ENCODE data around the gene DOCK6.
A peak's percentile ranks its signal among the peaks of the same experiment; 100 is the strongest.

The DOCK6 gene, protein sequence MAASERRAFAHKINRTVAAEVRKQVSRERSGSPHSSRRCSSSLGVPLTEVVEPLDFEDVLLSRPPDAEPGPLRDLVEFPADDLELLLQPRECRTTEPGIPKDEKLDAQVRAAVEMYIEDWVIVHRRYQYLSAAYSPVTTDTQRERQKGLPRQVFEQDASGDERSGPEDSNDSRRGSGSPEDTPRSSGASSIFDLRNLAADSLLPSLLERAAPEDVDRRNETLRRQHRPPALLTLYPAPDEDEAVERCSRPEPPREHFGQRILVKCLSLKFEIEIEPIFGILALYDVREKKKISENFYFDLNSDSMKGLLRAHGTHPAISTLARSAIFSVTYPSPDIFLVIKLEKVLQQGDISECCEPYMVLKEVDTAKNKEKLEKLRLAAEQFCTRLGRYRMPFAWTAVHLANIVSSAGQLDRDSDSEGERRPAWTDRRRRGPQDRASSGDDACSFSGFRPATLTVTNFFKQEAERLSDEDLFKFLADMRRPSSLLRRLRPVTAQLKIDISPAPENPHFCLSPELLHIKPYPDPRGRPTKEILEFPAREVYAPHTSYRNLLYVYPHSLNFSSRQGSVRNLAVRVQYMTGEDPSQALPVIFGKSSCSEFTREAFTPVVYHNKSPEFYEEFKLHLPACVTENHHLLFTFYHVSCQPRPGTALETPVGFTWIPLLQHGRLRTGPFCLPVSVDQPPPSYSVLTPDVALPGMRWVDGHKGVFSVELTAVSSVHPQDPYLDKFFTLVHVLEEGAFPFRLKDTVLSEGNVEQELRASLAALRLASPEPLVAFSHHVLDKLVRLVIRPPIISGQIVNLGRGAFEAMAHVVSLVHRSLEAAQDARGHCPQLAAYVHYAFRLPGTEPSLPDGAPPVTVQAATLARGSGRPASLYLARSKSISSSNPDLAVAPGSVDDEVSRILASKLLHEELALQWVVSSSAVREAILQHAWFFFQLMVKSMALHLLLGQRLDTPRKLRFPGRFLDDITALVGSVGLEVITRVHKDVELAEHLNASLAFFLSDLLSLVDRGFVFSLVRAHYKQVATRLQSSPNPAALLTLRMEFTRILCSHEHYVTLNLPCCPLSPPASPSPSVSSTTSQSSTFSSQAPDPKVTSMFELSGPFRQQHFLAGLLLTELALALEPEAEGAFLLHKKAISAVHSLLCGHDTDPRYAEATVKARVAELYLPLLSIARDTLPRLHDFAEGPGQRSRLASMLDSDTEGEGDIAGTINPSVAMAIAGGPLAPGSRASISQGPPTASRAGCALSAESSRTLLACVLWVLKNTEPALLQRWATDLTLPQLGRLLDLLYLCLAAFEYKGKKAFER (N-terminal part only)
- total RNA-seq = 5.1 reads per million, percentile 20 among the genes with 10 or more reads in this experiment

DNA sequence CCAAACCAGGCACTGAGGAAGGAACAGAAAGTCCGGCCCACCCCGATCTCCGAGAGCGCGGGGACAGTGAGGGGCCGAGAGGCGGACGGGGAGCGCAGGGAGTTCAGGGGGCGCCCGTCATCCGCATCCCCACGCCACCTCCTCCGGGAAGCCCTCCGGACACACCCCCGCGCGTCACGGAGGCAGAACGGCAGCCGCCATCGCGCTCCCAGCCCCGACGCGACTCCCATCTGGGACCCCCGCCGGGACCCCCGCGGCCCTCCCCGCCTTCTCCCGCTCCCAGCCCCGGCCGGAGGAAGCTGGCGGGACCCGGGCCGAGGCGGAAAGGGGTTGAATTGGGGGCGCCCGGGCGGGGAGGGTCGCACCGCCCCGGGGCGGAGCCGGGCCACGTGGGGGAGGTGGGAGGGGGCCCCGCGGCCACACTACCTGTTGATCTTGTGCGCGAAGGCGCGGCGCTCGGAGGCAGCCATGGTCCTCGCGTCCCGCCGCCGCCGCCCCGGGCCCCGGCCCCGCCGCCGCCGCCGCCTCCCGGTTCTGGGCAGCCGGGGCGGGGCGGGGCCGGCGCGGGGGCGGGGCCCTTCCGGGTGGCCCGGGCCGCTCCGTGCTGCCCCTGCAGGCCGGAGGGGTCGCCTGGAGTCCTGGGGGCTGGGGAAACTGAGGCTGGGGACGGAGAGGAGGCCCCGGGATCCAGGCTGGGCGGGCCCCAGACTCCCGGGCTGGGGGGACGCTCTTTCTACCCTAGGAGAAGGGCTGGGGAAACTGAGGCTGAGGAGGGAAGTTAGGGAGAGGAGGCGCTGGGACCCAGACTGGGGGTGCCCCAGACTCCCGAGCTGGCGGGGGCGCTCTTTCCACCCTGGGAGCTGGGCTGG lies at the start of gene DOCK6:
Gene DOCK6 (minus strand): TSS at position 554 of the 869 bp plus-strand sequence. CDS start 84 bp downstream, at position 470.
- no peak for DNase-seq

GRCh38 chr19:11306337-11306736 lies 44.0 kb upstream of the DOCK6 start:
- DNase-seq = no peak

- DNase-seq = no peak
Observed at GRCh38 chr19:11304936-11305335, 42.6 kb upstream of the DOCK6 start.

- no peak for DNase-seq
Observed at GRCh38 chr19:11300811-11301120, 38.4 kb upstream of the DOCK6 start.

DNA sequence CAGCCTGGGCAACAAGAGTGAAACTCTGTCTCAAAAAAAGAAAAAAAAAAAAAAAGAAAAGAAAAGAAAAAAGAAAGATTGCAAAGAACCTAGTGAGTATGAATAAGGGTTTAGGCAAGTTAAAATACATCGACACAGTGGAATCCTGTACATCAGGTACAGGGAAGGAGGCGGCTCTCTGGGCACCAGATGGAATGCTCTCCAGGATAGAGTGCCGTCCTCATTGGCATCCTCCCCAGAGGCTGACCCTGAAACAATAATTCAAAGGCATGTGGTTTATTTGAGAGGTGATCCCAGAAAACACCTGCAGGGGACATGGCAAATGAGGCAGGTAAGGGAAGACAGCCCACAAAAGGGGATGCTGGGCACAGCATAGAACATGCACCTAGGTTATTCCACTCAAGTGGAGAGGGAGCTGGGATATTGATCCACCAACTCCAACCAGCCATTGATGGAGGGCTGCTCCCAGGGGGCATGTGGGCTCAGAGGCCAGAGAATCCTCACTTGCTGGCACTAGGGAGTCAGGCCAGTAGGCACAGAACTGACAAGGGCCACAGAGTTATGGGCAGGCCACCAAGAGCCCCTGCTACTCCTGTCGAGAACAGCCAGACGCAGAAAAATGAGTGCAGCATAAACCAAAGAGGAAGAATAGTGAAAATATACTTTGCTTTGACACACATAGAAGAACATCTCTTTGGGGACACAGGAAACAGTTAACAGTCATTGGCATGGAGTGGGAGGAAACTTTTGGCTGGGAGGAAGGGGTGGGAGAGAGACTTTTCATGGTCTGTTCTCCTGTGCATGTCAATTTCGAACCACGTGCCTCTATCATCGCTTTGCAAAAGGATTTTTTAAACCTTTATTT lies 37.9 kb upstream of the DOCK6 start:
- DNase-seq = no peak

GRCh38 chr19:11296264-11296663 lies 33.9 kb upstream of the DOCK6 start:
- no peak for DNase-seq

- no peak for DNase-seq
Observed at GRCh38 chr19:11295665-11296245, 33.4 kb upstream of the DOCK6 start, which contains the start of gene TSPAN16. TSS of gene TSPAN16 (plus strand) at chr19:11296160. CDS start at chr19:11296298, 138 bp downstream.

DNA sequence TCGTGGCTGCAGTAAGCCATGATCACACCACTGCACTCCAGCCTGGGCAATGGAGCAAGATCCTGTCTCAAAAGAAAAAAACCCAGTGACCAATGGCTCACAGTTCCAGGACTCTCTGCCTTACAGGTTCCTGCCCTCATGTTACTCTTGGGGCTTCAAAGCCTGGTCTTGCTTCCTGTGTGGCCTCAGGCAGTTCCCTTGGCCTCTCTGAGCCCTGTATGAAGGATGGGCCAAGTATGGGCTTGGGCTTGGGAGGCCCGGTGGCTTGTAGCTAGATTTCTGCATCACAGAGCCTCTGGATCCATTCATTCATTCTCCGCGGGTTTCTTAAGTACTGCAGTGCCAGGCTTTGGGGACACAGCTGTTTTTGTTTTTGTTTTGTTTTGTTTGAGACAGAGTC lies 32.9 kb upstream of the DOCK6 start:
- no peak for DNase-seq

GRCh38 chr19:11293433-11294389 lies 31.4 kb upstream of the DOCK6 start:
- DNase-seq = peak; percentile 63

- DNase-seq = no peak
Observed at GRCh38 chr19:11291991-11292390, 29.7 kb upstream of the DOCK6 start.

DNA sequence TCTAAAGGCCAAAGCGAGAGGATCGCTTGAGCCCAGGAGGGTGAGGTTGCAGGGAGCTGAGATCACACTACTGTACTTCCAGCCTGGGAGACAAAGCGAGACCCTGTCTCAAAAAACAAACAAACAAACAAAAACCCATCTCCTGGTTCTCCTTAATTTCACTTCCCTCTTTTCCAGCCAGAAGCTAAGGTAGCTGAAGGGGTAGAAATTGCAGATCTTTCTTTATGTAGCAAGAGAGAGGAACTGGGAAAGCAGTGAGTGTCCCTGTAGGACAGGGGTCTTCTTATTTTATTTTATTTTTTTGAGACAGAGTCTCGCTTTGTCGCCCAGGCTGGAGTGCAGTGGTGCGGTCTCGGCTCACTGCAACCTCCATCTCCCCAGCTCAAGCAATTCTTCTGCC lies 29.1 kb upstream of the DOCK6 start:
- no peak for DNase-seq

DNA sequence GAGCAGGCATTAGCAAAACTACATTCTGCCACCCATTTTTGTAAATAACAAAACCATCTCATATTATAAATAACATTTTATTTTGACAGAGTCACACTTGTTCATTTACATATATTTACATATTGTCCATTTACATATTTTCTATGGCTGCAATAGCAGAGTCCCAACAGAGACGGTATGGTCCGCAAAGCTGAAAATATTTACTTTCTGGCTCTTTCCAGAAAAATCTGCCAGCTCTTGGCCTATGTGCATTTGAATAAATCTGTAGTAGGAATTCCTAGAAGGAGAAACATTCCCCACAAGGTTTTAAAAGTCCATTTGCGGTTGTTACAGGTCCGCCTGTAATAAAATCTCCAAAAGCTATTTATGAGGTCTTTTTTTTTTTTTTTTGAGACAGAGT lies 27.9 kb upstream of the DOCK6 start:
- DNase-seq = no peak

- no peak for DNase-seq
Observed at GRCh38 chr19:11288349-11288748, 26.0 kb upstream of the DOCK6 start.

DNA sequence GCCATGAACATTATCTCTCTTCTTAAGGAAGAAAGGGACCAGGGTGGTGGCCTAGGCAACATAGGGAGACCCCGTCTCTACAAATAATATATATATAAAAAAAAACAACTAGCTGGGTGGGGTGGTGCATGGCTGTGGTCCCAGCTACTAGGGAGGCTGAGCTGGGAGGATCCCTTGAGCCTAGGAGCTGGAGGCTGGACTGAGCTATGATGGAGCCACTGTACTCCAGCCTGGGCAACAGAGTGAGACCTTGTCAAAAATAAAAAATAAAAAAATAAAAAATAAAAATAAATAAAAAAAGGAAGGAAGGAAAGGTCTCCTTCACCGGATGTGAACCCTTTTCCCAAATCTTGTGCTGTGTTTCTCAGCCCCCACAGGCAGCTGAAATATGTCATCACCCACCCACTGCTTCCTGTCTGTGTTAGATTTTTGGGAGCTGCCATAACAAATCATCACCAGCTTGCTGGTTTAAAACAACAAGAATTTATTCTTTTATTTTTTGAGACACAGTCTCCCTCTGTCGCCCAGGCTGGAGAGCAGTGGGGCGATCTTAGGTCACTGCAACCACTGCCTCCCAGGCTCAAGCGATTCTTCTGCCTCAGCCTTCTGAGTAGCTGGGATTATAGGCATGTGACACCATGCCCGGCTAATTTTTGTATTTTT lies 24.1 kb upstream of the DOCK6 start:
- no peak for DNase-seq

GRCh38 chr19:11284515-11284914 lies 22.2 kb upstream of the DOCK6 start:
- no peak for DNase-seq

- DNase-seq = no peak
Observed at GRCh38 chr19:11281356-11282049, 19.2 kb upstream of the DOCK6 start.

- DNase-seq = no peak
Observed at GRCh38 chr19:11279505-11280236, 17.3 kb upstream of the DOCK6 start.

Data from effector CD4-positive, alpha-beta T cell (primary cell).